NCI-H524 treated with DMSO at 0.1 percent for 48 hours (cell line): ENCODE results near the gene ZIC4.
A peak's percentile ranks its signal among the peaks of the same experiment; 100 is the strongest.

ENCODE experiments used
- DNase-seq: peaks from one replicate; lab custom pipeline; 2025; lab: John Stamatoyannopoulos, UW

ZIC4 gene

DNA sequence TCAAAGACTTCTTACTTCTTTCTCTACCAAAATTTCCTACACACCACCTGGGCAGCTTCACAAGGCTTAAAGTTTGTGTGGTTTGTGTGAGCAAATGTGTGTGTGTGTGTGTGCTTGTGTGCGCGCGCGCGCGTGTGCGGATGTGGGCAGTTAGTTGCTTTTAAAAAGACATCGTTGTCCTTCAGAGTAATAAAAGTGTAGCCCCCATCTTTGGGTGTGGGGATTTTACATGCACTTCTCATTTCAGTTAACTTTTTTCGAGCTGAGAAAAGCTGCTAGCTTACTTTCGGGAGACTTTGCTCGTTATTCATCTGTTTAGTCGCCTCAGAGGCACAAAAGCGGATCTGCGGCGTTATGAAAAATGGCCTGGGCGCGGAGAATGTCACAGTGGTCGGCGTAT lies 36.0 kb downstream of the ZIC4 start:
- DNase-seq = no peak

DNA sequence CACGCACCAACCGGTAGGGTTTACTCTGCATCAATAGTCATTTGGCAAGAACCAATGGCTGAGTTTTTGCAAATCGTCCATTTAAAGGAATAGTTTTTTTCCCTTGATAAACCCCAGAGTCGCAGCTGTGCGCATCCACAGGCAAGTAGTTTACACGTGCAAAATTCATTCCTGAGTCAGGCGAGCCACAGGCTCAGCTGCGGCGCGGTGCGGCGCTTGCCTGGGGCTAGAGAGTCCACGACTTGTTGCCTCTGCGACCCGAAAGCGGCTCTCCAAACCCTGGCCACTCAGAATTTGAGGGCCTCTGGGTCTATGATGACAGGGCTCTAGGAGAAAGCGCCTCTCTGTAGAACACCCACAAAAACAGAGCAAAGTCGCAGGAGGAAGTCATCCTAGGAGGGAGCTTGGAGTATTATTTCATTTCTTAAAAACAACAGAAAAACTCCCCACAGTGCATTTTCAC lies 36.7 kb downstream of the ZIC4 start:
- DNase-seq = no peak

DNA sequence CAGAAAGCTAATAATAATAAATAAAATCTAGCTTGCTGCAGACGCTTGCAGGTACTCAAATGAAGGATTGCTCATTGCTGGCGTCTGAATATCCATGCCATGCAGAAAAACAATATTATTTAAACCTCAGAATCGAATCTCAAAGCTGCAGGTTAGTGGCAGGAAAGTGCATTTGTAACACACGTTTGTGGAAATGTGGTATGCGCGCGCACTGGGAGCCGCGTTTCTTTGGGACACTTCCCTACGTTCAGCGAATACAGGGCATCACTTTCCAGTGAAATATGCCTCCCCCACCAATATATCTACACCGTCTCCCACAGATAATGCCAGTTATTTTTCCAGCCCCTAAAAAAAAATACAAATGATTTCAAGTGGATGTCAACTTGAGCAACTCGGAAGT lies 37.1 kb downstream of the ZIC4 start:
- DNase-seq = no peak

- no peak for DNase-seq
Observed at GRCh38 chr3:147368561-147369221, 37.7 kb downstream of the ZIC4 start.

DNA sequence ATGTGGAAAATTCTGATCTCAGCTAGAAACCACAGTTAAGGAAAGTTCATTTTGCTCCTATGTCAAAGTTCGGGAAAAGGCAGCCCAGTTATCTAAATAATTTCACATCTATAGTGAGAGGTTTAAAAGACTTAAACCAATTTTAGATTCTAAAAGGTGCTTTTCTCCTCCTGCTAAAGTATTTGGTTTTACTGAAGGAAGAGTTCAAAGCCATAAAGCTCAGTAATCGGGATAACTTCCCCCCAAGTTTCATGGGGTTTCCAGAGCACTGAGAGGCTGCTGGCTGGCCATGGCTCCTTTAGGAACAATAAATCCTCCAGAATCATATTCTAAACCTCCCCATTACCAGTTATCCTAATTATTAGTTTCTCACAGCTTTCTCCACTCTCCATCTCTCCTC lies 38.2 kb downstream of the ZIC4 start:
- DNase-seq = no peak

GRCh38 chr3:147367676-147368075 lies 38.7 kb downstream of the ZIC4 start:
- no peak for DNase-seq

DNA sequence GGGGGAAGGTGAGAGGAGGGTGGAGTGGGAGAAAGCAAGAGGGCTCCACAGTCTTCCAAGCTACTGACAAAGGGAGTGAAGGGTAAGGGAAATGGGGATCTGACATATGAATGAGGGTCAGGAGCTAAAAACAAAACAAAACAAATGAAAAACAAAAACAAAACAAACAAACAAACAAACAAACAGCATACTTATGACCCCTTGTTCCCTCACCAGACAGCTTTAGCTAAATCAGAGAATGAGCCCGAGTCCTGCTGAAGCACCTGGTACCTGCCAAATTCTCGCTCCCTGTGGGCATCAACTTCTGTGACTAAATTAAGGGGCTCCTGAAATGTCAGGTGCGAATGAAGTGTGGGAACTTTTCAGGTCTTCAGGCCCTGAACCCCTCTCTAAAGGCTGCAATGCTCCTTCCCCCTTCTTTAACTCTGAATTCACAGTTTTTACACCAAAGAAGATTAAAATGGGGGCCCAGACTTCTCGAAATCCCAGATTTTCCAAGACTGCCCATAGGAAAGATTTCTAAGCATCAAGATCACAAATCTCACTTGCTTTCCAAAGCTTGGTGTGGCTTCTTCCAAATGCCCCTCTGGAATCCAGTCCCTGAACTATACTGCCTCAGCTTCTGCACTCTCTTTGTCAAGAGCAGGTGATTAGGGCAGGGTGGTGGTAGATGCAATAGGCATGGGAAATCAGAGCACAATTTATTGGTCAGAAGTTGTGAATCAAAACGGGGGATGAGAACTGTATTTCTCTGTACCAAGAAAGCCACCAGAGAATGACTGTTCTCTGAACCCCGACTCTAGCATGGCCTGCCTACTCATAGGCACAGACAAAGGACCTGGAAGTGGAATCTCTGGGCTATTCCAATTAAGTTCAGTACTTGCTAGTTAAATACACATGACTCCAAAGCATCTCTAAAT lies 40.9 kb downstream of the ZIC4 start:
- DNase-seq = no peak

DNA sequence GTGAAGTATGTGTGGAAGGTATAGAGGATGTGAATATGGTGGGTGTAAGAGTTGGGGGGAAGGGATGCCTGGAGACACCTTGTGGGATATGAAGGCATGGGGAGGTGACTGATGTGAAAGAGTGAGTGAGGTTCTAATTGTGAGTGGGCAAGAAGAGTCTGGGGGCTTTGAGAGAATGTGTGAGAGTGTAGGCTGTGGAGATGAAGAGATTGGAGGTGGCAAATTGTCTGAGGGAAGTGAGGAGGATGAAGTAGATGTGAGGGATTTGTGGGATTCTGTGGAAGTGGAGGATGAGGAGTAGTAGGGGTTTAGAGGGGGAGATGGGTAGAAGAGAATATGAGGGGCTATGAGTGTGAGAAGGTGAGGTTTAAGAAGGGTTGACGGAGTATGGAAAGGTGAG lies 41.6 kb downstream of the ZIC4 start:
- no peak for DNase-seq

DNA sequence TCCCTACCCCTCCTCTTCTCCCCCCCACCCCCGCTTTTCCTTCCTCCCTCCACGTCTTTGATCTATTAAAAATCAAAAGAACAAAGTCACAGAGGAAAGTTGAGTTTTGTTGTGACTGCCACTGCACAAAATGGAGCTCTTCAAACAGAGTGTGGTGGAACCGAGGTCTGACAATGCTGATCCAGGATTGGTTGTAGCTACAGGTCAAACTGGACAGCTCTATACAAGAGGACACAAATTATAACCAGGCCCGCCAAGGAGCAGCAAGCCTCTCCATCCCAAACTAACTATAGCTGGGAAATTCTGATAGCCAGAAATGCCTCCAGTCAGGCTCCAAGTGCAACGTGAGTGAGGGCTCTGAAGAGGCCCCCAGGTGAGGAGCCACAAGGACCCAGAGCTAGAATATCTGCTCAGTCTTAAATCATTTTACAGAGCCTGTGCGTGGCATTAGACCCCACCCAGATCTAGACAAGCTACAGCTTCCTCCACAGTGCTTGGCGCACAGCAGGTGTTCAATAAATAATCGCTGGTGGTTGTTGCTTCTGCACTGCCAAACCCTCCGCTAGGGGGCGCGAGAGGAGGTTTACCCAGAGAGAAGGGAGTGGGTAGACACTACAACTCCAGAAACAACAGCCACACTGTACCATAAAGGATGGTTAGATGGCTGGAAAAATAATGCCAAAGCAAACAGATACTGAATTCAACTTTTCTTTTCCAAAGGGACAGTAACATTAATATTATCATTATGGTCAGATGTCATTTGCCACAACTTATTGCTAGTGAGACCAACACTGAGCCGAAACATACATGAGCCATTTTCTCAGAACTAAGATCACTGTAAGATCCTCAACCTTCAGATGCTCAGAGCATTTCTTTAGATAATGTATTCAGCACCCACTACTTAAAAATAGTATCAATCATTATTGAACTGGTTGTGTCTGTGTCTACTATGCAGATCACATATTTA lies 44.6 kb downstream of the ZIC4 start:
- DNase-seq = peak; percentile 9

GRCh38 chr3:147360646-147361453 lies 45.5 kb downstream of the ZIC4 start:
- DNase-seq = no peak

- no peak for DNase-seq
Observed at GRCh38 chr3:147360051-147360439, 46.3 kb downstream of the ZIC4 start.

- DNase-seq = no peak
Observed at GRCh38 chr3:147359177-147360050, 46.9 kb downstream of the ZIC4 start.

- DNase-seq = no peak
Observed at GRCh38 chr3:147358144-147358992, 48.0 kb downstream of the ZIC4 start.

GRCh38 chr3:147356909-147357900 lies 49.1 kb downstream of the ZIC4 start:
- no peak for DNase-seq

DNA sequence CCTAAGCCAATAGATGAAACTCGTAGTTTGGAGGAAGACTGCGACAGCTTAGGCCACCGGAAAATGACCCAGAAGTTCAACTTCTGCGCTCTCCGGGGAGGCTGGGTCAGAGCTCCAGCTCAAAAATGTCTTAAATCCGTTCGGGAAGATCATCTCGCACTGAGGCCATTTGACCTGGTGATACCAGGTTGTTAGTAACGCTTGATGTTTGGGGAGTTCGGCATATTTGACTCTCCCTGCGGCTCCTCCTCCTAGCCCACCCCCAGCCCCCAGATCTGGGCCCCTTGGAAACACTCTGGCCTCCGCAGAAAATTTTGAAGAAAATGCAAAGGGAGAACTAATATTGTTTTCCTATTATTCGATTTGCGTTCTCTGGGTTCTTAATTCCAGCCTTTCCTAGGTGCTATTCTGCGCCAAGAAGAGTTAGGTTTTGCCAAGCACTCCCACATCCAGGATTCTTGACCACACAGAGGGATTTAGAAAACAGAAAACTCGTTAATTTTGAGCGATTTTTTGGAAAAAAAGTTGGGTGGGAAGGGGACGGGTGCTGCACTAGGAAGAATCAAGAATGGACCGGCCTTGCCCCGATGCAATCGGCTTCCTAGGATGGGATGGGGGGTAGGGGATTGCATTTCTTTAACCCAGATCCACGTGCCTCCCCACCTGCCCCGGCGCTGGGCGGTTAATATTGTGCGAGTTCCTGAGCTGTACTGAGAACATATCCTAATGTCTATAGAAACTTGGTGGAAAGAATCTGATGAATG lies 50.0 kb downstream of the ZIC4 start:
- no peak for DNase-seq

DNA sequence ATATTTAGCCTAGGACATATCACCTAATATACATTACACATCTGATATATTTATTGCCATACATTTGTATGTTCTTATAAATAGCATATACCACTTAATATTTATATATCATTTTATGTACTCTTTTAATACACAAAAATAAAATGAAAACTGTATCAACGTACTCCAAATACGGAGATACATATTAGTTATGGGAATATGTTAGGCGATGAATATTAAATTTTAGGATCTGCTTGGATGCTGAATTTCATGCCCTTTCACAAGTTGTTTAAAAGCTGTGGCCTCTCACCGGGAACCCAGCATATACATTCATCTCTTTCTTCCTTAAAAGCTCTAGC lies 50.6 kb downstream of the ZIC4 start:
- DNase-seq = no peak

- DNase-seq = no peak
Observed at GRCh38 chr3:147355084-147355752, 51.1 kb downstream of the ZIC4 start.
